Transverse colon (tissue), 4 donors: ENCODE measurements around the gene NRG2.

Experiments used
- CTCF ChIP-seq, 5 experiments: fragments of 200-600 bp in 3 of 5; fragments of 450-650 bp in 2 of 5; sonication (generic) in 3 of 5; IDR thresholded peaks; 1 replicate in 2 of 5; 2 replicates in 3 of 5; pipeline ENCODE4 v1.5.1; 2016 to 2017; ENCODE audit warnings: antibody characterized with exemption in 5 of 5, inconsistent platforms in 3 of 5, mild to moderate bottlenecking in 2 of 5, moderate library complexity in 1 of 5
- EP300 ChIP-seq: sonication (generic); formaldehyde crosslinking; IDR thresholded peaks from one replicate; pipeline ENCODE4 v1.6.1; 2017; ENCODE audit warnings: antibody characterized with exemption, low read depth
- POLR2A ChIP-seq: fragments of 450-650 bp; IDR thresholded peaks from one replicate; pipeline ENCODE4 v1.6.1; 2016; ENCODE audit warnings: antibody characterized with exemption, mild to moderate bottlenecking, moderate library complexity
- POLR2AphosphoS5 ChIP-seq, 3 donors: sonication (generic); formaldehyde crosslinking; IDR thresholded peaks; one replicate each; pipeline ENCODE4 v1.6.1; 2016; ENCODE audit warnings: antibody characterized with exemption in 3 of 3

GRCh38 chr5:139841549-139841948 lies 201.6 kb downstream of the NRG2 start:
- TF ChIP-seq POLR2AphosphoS5 (IDR thresholded peaks at IDR 0.05) (no peak), CTCF (IDR thresholded peaks at IDR 0.05) (no peak), EP300 (no peak), POLR2A (no peak)
